Islet precursor cell (in vitro differentiated cells): ENCODE results near the gene TRHDE.

Source experiments
- DNase-seq: peaks from one replicate; pipeline ENCODE4 v3.0.0-alpha.2; 2018

Gene TRHDE

GRCh38 chr12:72330784-72331183 lies 58.6 kb downstream of the TRHDE start:
- no peak for DNase-seq

- no peak for DNase-seq
Observed at GRCh38 chr12:72337382-72337781, 65.2 kb downstream of the TRHDE start.

- DNase-seq = no peak
Observed at GRCh38 chr12:72337946-72338345, 65.8 kb downstream of the TRHDE start.

- no peak for DNase-seq
Observed at GRCh38 chr12:72338437-72338836, 66.3 kb downstream of the TRHDE start.

GRCh38 chr12:72346363-72346944 lies 74.3 kb downstream of the TRHDE start:
- peak; percentile 90 for DNase-seq

- DNase-seq = no peak
Observed at GRCh38 chr12:72349491-72349890, 77.3 kb downstream of the TRHDE start.

GRCh38 chr12:72359416-72359815 lies 87.2 kb downstream of the TRHDE start:
- DNase-seq = no peak

GRCh38 chr12:72365151-72365550 lies 93.0 kb downstream of the TRHDE start:
- no peak for DNase-seq

- DNase-seq = no peak
Observed at GRCh38 chr12:72366255-72366654, 94.1 kb downstream of the TRHDE start.

GRCh38 chr12:72368298-72368697 lies 96.1 kb downstream of the TRHDE start:
- DNase-seq = no peak

GRCh38 chr12:72368719-72369422 lies 96.7 kb downstream of the TRHDE start:
- no peak for DNase-seq

- DNase-seq = no peak
Observed at GRCh38 chr12:72369423-72369959, 97.3 kb downstream of the TRHDE start.

- DNase-seq = no peak
Observed at GRCh38 chr12:72380441-72380840, 108.3 kb downstream of the TRHDE start.

- no peak for DNase-seq
Observed at GRCh38 chr12:72388322-72388721, 116.2 kb downstream of the TRHDE start.

- no peak for DNase-seq
Observed at GRCh38 chr12:72390146-72390545, 118.0 kb downstream of the TRHDE start.

- no peak for DNase-seq
Observed at GRCh38 chr12:72406111-72406510, 133.9 kb downstream of the TRHDE start.

GRCh38 chr12:72432037-72432604 lies 160.0 kb downstream of the TRHDE start:
- DNase-seq = no peak

- DNase-seq = no peak
Observed at GRCh38 chr12:72433298-72433697, 161.1 kb downstream of the TRHDE start.

GRCh38 chr12:72434999-72435398 lies 162.8 kb downstream of the TRHDE start:
- no peak for DNase-seq

GRCh38 chr12:72442217-72442616 lies 170.0 kb downstream of the TRHDE start:
- DNase-seq = no peak

GRCh38 chr12:72444125-72444524 lies 172.0 kb downstream of the TRHDE start:
- no peak for DNase-seq

GRCh38 chr12:72444566-72444965 lies 172.4 kb downstream of the TRHDE start:
- no peak for DNase-seq

GRCh38 chr12:72448089-72448488 lies 175.9 kb downstream of the TRHDE start:
- no peak for DNase-seq

GRCh38 chr12:72448805-72449204 lies 176.6 kb downstream of the TRHDE start:
- no peak for DNase-seq
